Breast epithelium (tissue), 4 donors: ENCODE data around the gene ALDH18A1. TPM values are rescaled to one million over a fixed set of nuclear protein-coding genes. Genes with fewer than 3 reads are reported as not detected.

Experiments used
- DNase-seq, 2 donors: peaks; one replicate each; pipeline ENCODE4 v3.0.0-alpha.2; 2019; ENCODE audit warnings: low spot score in 2 of 2
- H3K27ac ChIP-seq, 2 donors: fragments of 200-600 bp; sonication (generic) in 1 of 2; one replicate each; pipeline ENCODE4 v1.5.1; 2016 to 2019; ENCODE audit warnings: mild to moderate bottlenecking in 1 of 2
- H3K27me3 ChIP-seq, 2 donors: fragments of 200-600 bp; sonication (generic) in 1 of 2; one replicate each; pipeline versions ENCODE4 v1.5.1 to v1.6.0; 2017 to 2019; ENCODE audit warnings: control low read depth in 1 of 2, mild to moderate bottlenecking in 1 of 2
- H3K36me3 ChIP-seq: fragments of 200-600 bp; one replicate; pipeline ENCODE4 v1.5.1; 2019
- H3K4me1 ChIP-seq, 2 donors: fragments of 200-600 bp; sonication (generic); one replicate each; pipeline ENCODE4 v1.5.1; 2016 to 2019; ENCODE audit warnings: control low read depth in 1 of 2
- H3K4me3 ChIP-seq, 3 donors: fragments of 200-600 bp; sonication (generic); 1 replicate in 2 of 3; 2 replicates in 1 of 3; pipeline ENCODE4 v1.5.1; 2016 to 2019; ENCODE audit warnings: mild to moderate bottlenecking in 3 of 3, moderate library complexity in 2 of 3
- H3K9me3 ChIP-seq, 2 donors: fragments of 200-600 bp; sonication (generic) in 1 of 2; one replicate each; pipeline ENCODE4 v1.5.1; 2016 to 2019; ENCODE audit warnings: control low read depth in 1 of 2
- CTCF ChIP-seq, 3 donors: fragments of 450-650 bp; IDR thresholded peaks; one replicate each; pipeline ENCODE4 v1.5.1; 2016 to 2017; ENCODE audit warnings: antibody characterized with exemption in 3 of 3, mild to moderate bottlenecking in 3 of 3, moderate library complexity in 3 of 3
- POLR2A ChIP-seq: fragments of 450-650 bp; IDR thresholded peaks from one replicate; pipeline ENCODE4 v1.6.1; 2016; ENCODE audit warnings: antibody characterized with exemption, mild to moderate bottlenecking, moderate library complexity
- POLR2AphosphoS5 ChIP-seq, 3 donors: sonication (generic); formaldehyde crosslinking; IDR thresholded peaks; one replicate each; pipeline ENCODE4 v1.6.1; 2017; ENCODE audit warnings: antibody characterized with exemption in 3 of 3
- intact Hi-C: fragments of 100-400 bp; cut with DNase I; formaldehyde crosslinking; loops from one replicate; pipeline ENCODE4 v1.15.1; 2023; ENCODE audit warnings: low total_unique reads
- total RNA-seq, 3 donors: library from RNA; depleted of rRNA; stranded (reverse); fragments of >200 nt; gene quantifications; one replicate each; pipeline ENCODE4 v1.1.0, GENCODE V29; 2016

The ALDH18A1 gene
- total RNA-seq, 3 donors from 2014 or later: 18.6 to 47.2 (median 38.2) TPM

GRCh38 chr10:95567903-95568630 lies 88.4 kb downstream of the ALDH18A1 start:
- H3K9me3 ChIP-seq: no peaks in the 10 kb centered on the region
- H3K4me1 ChIP-seq: no peaks in the 10 kb centered on the region
- H3K27me3 ChIP-seq: no peaks in the 10 kb centered on the region
- TF ChIP-seq CTCF (IDR thresholded peaks at IDR 0.05): no peak
- TF ChIP-seq POLR2AphosphoS5 (IDR thresholded peaks at IDR 0.05): no peak
- no peak for TF ChIP-seq POLR2A
- intact Hi-C loops: no loop called here
- H3K4me3 ChIP-seq: no peak overlapping the region
- no peak for DNase-seq
- peak overlapping the region in 1 of 2 donors; percentile 54 for H3K27ac ChIP-seq
- H3K36me3 ChIP-seq: no peaks in the 10 kb centered on the region

- no peaks in the 10 kb centered on the region for H3K9me3 ChIP-seq
- no peak overlapping the region for H3K27ac ChIP-seq
- H3K27me3 ChIP-seq: no peaks in the 10 kb centered on the region
- no peak for DNase-seq
- H3K4me1 ChIP-seq: no peaks in the 10 kb centered on the region
- H3K36me3 ChIP-seq: no peaks in the 10 kb centered on the region
- TF ChIP-seq CTCF (IDR thresholded peaks at IDR 0.05): no peak
- no peak for TF ChIP-seq POLR2AphosphoS5 (IDR thresholded peaks at IDR 0.05)
- TF ChIP-seq POLR2A: no peak
- no peak overlapping the region for H3K4me3 ChIP-seq
- intact Hi-C loops: no loop called here
Measured at GRCh38 chr10:95566136-95566535, 90.4 kb downstream of the ALDH18A1 start.

- Histone ChIP-seq H3K27ac (no peak overlapping the region), H3K4me1 (no peaks in the 10 kb centered on the region), H3K4me3 (no peak overlapping the region), H3K9me3 (no peaks in the 10 kb centered on the region), H3K27me3 (no peaks in the 10 kb centered on the region), H3K36me3 (no peaks in the 10 kb centered on the region)
- intact Hi-C loops: no loop called here
- no peak for DNase-seq
- no peak for TF ChIP-seq POLR2A
- no peak for TF ChIP-seq CTCF (IDR thresholded peaks at IDR 0.05)
- TF ChIP-seq POLR2AphosphoS5 (IDR thresholded peaks at IDR 0.05): no peak
Measured at GRCh38 chr10:95565336-95565735, 91.2 kb downstream of the ALDH18A1 start.

- Histone ChIP-seq H3K4me1 (no peaks in the 10 kb centered on the region), H3K36me3 (no peaks in the 10 kb centered on the region), H3K27ac (no peak overlapping the region), H3K9me3 (no peaks in the 10 kb centered on the region), H3K4me3 (no peak overlapping the region), H3K27me3 (no peaks in the 10 kb centered on the region)
- TF ChIP-seq POLR2AphosphoS5 (IDR thresholded peaks at IDR 0.05) (no peak), POLR2A (no peak), CTCF (IDR thresholded peaks at IDR 0.05) (no peak)
- DNase-seq: no peak
- intact Hi-C loops: no loop called here
Measured at GRCh38 chr10:95564291-95564690, 92.2 kb downstream of the ALDH18A1 start.

- no peak overlapping the region for H3K27ac ChIP-seq
- H3K27me3 ChIP-seq: no peaks in the 10 kb centered on the region
- no peak overlapping the region for H3K4me3 ChIP-seq
- H3K36me3 ChIP-seq: no peaks in the 10 kb centered on the region
- intact Hi-C loops: no loop called here
- H3K4me1 ChIP-seq: peaks cover 0 to 9% of the 10 kb centered on the region in 2 donors
- no peak for DNase-seq
- TF ChIP-seq CTCF (IDR thresholded peaks at IDR 0.05): no peak
- no peak for TF ChIP-seq POLR2A
- no peak for TF ChIP-seq POLR2AphosphoS5 (IDR thresholded peaks at IDR 0.05)
- no peaks in the 10 kb centered on the region for H3K9me3 ChIP-seq
Measured at GRCh38 chr10:95562341-95562965, 94.1 kb downstream of the ALDH18A1 start.
